ENCODE data around the gene FOXD1.
"Not testable (repeated sequence)": the region's sequence is repeated elsewhere in the genome, so short reads cannot be mapped to it uniquely, and the experiment has no call there.

FOXD1 gene

GRCh38 chr5:73464016-73464745, 15.6 kb upstream of the FOXD1 start:
- DNase-seq (ENCODE audit: low spot score), result no peak

- DNase-seq (ENCODE audit: low spot score), result no peak
These were observed 11.6 kb upstream of the FOXD1 start for GRCh38 chr5:73460133-73460532.

- no peak for DNase-seq (ENCODE audit: low spot score)
These were observed 10.8 kb upstream of the FOXD1 start for GRCh38 chr5:73459366-73459765.

GRCh38 chr5:73456462-73456861, 7.9 kb upstream of the FOXD1 start:
- DNase-seq (ENCODE audit: low spot score), result not testable (repeated sequence)

- DNase-seq (ENCODE audit: low spot score), result peak; percentile 75
These were observed 5.9 kb upstream of the FOXD1 start for GRCh38 chr5:73454379-73455036.

GRCh38 chr5:73452215-73452614, 3.6 kb upstream of the FOXD1 start:
- no peak for DNase-seq (ENCODE audit: low spot score)

- peak; percentile 75 for DNase-seq (ENCODE audit: low spot score)
These were observed 2.9 kb upstream of the FOXD1 start for GRCh38 chr5:73451224-73452130.

GRCh38 chr5:73450672-73451223, 2.2 kb upstream of the FOXD1 start:
- peak; percentile 6 for DNase-seq (ENCODE audit: low spot score)

- DNase-seq (ENCODE audit: low spot score), result no peak
These were observed 1.6 kb upstream of the FOXD1 start for GRCh38 chr5:73450137-73450536.

GRCh38 chr5:73447530-73448462, 781 bp downstream of the FOXD1 start:
- DNase-seq (ENCODE audit: low spot score), result no peak

- no peak for DNase-seq (ENCODE audit: low spot score)
These were observed 1.7 kb downstream of the FOXD1 start for GRCh38 chr5:73446631-73447529.

- no peak for DNase-seq (ENCODE audit: low spot score)
These were observed 2.6 kb downstream of the FOXD1 start for GRCh38 chr5:73445665-73446630.

GRCh38 chr5:73444499-73445438, 3.8 kb downstream of the FOXD1 start:
- no peak for DNase-seq (ENCODE audit: low spot score)

GRCh38 chr5:73443829-73444498, 4.6 kb downstream of the FOXD1 start:
- no peak for DNase-seq (ENCODE audit: low spot score)

- no peak for DNase-seq (ENCODE audit: low spot score)
These were observed 5.5 kb downstream of the FOXD1 start for GRCh38 chr5:73442996-73443627.

GRCh38 chr5:73442231-73442811, 6.3 kb downstream of the FOXD1 start:
- DNase-seq (ENCODE audit: low spot score), result no peak

Measured in NAMALWA (cell line).